Mucosa of rectum (tissue), 2 donors: ENCODE measurements around the gene SLAMF6.
A peak's percentile ranks its signal among the peaks of the same experiment; 100 is the strongest.

Experiments
- H3K27ac ChIP-seq, 2 donors: one replicate each; pipeline ENCODE4 v1.7.0; 2013; ENCODE audit warnings: inconsistent platforms in 2 of 2, low read depth in 2 of 2, low read length in 2 of 2
- H3K27me3 ChIP-seq, 2 donors: one replicate each; pipeline ENCODE4 v1.7.0; 2013; ENCODE audit warnings: low read length in 2 of 2; ENCODE audit not compliant: control insufficient read depth in 2 of 2, insufficient read depth in 2 of 2
- H3K36me3 ChIP-seq, 2 donors: one replicate each; pipeline ENCODE4 v1.7.0; 2013; ENCODE audit warnings: low read length in 2 of 2; ENCODE audit not compliant: control insufficient read depth in 2 of 2, insufficient read depth in 2 of 2
- H3K4me1 ChIP-seq, 2 donors: one replicate each; pipeline ENCODE4 v1.7.0; 2013; ENCODE audit warnings: low read length in 2 of 2, mild to moderate bottlenecking in 1 of 2; ENCODE audit not compliant: control insufficient read depth in 2 of 2, insufficient read depth in 2 of 2
- H3K4me3 ChIP-seq, 2 donors: one replicate each; pipeline ENCODE4 v1.7.0; 2013; ENCODE audit warnings: low read length in 2 of 2
- H3K9ac ChIP-seq, 2 donors: one replicate each; pipeline ENCODE4 v1.7.0; 2013; ENCODE audit warnings: low read length in 2 of 2, low read depth in 1 of 2, mild to moderate bottlenecking in 1 of 2
- H3K9me3 ChIP-seq, 2 donors: one replicate each; pipeline ENCODE4 v1.7.0; 2013; ENCODE audit warnings: low read length in 2 of 2; ENCODE audit not compliant: control insufficient read depth in 2 of 2
- donor health status: healthy.
- donor health status: Normal muscosa, but diverticular disease.

SLAMF6 gene

GRCh38 chr1:160437432-160438316, 85.4 kb downstream of the SLAMF6 start:
- Histone ChIP-seq H3K36me3 (no peaks in the 10 kb centered on the region), H3K9me3 (no peaks in the 10 kb centered on the region), H3K4me3 (peak overlapping the region; percentile 2 to 61), H3K27me3 (no peaks in the 10 kb centered on the region), H3K4me1 (no peaks in the 10 kb centered on the region), H3K9ac (peak overlapping the region; percentile 3 to 60), H3K27ac (peak overlapping the region; percentile 32 to 71)

GRCh38 chr1:160436966-160437365, 86.1 kb downstream of the SLAMF6 start:
- Histone ChIP-seq H3K4me3 (no peak overlapping the region), H3K4me1 (no peaks in the 10 kb centered on the region), H3K27me3 (no peaks in the 10 kb centered on the region), H3K9me3 (no peaks in the 10 kb centered on the region), H3K27ac (no peak overlapping the region), H3K9ac (no peak overlapping the region), H3K36me3 (no peaks in the 10 kb centered on the region)
